Umbilical cord (tissue), 2 donors: ENCODE data around the gene BEST3. TPM values are rescaled to one million over a fixed set of nuclear protein-coding genes. Genes with fewer than 3 reads are reported as not detected.

Source experiments
- DNase-seq: peaks from one replicate; pipeline ENCODE4 v3.0.0-alpha.2; 2015; ENCODE audit warnings: low spot score
- total RNA-seq: library from RNA; depleted of rRNA; stranded (reverse); fragments of >200 nt; gene quantifications from one replicate; pipeline ENCODE4 v1.2.3, GENCODE V29; 2014; ENCODE audit warnings: low replicate concordance; ENCODE audit not compliant: insufficient read depth

Gene BEST3
- 3.9 TPM for total RNA-seq

DNA sequence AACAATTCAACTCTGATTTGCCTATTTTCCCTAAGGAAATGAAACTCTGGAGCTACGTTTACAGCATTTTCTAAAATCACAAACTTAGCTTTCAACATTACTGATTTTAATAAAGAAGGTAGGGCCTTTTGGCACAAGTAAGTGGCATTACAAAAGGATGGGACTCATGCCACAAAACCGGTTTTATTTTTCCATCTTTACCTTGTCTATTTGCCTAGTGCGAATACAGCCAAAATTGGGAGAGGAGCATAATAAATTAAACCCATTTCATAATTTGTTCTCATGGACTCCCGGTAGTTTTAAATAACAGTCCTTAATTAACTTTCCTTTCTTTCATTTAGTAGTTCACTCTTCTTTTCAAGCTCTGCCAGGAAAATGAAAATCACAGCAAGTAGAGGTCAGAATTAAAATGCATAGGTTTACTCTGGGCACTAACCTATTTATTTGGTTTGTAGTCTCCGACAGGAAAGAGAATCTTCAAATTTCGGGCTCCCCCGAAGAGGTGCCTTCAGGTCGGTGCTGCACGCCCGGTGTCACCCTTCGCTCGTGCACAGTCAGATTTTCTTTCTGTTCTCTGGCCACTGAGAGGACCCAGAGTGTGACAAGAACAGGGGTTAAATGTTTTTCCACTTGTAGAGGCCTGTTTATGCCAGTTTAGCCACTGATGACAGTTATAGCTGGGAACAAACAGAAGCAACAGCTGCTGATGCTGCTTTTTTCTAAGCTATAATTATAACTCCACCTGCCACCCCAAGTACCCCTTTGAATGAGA is at the start of gene BEST3:
Gene BEST3, minus strand, starts transcription at position 535 of the 772 bp plus-strand sequence. CDS start 1,505 bp downstream, outside the sequence.
- DNase-seq, result no peak

DNA sequence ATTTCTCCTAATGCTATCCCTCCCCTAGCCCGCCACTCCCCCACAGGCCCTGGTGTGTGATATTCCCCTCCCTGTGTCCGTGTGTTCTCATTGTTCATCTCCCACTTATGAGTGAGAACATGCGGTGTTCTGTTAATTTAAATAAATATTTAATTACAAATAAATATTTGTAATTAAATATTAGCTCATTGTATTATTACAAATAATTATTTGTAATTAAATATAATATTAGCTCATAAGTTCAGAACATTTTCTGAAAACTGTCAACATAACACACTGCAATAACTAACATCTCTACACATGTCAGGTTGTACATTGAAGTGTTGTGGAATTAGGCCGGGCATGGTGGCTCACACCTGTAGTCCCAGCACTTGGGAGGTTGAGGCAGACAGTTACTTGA is 45.0 kb upstream of the BEST3 start:
- DNase-seq, result no peak

DNA sequence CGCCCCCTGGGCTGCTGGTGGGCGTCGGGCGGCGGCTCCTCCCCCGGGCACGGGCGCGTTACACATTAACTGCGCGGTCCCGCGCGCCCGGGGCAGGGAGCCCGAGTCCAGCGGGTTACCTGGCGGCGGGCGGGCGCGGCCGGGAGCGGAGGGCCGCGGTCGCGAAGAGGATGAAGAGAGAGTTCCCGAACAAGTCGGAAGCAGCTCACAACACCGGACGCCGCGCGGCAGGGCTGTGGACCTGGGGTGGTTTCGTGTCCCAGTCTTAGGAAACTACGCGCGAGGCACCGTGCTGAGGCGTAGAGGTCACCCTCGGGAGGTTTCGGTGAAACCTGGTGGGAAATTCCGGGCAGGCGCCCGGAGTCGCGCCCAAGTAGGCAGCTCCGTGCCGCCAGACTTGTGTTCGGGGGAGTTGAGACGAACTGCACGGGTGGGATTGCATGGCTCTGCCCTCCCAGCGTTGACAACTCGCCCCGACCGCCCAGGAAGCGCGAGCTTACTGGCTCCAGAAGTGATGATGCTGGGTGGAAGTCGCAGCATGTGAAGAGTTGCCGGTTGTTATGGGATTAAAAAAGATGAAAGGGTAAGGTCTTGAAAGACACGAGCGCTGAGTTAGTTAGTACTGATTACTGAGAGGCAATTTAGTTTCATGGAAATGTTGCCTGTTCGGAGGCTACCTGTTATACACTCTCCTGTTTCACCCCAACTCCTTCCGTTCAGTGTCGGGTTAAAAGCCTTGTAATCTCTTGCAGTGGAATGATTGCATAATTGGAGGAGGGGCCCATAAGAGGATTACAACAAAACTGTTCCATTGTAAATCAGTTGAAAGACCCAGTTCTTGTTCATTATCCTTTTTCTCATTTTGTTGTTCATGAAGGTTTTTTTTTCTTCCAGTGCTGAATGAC is 40.4 kb upstream of the BEST3 start:
- peak; percentile 55 for DNase-seq

DNA sequence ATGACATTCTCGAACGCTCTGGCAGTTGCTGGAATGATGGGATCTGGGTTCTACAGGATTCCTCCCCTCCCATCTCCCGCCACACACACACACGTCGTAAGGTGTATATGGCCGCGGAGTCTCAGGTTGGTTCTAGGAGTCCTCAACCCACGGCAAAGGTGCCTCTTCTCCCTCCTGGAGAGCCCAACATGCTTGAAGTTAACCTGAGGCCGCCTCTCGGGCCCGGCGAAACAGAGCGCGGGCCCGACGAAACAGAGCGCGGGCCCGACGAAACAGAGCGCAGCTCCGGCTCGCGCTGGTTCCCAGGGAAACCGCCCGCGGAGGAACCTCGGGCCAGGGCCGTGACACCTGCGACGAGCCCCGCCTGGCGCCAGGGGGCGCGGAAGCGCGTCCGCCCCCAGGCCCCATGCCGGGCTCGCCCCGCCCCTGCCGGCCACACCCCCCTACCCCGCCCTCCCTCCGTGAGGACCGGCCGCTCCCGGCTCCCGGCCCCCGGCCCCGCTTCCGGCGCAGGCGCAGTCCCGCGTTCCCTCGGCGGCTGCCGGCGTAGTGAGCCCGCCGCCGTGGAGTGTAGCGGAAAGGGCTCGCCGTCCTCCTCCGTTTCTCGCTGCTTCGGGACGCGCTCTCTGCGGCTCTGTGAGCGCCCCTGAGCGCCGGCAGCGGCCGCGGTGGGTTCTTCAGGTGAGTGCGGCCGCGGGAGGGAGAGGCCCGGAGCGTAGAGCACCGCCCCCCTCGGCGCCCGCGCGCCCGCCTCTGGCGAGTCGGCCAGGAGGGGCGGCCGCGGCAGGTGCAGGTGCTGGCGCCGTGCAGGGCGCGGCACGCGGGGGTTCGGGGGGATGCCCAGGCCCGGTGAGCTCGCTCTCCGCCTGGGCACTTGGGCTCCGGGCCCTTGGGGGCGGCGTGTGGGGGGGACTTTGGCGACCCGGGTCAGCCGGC is 39.5 kb upstream of the BEST3 start, which contains the start of gene RAB3IP:
Gene RAB3IP, plus strand, starts transcription at position 510 of the 936 bp plus-strand sequence. CDS start 16,549 bp downstream, outside the sequence.
- DNase-seq, result peak; percentile 84

DNA sequence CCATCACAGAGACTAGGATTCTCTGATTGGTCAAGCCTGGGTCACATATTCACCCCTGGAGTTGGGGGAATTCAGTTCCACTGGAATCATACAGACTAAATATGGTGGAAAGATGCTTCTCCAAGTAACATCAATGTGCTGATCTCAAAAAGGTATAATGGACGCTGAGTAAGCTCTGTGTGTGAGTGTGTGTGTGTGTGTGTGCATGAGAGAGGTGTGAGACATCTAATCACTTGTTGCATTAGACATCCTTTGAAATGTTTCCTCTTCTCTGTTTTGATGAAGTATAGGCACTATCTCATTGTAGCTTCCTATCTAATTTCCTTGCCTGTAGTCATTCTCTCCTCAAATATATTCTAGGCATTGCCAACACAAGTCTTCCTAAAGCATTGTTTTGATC is 34.5 kb upstream of the BEST3 start:
- no peak for DNase-seq

DNA sequence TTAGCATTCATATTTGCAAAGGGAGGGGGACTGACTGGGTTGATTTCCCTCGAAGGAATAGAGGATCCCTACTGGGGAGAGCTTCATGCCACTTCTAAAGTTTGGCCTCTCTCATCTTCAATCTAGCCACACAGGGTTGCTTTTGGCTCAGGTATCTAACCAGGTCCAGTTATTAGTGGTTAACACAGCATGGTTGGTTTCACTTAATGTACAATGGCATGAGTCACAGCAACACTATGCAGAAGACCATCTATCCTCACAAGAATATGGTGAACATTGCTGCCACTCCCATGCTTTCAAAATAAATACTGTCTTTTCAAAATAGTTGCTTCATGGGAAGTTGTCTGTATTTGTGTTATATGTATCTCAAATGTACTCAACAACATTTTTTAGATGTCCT is 33.0 kb upstream of the BEST3 start:
- no peak for DNase-seq

DNA sequence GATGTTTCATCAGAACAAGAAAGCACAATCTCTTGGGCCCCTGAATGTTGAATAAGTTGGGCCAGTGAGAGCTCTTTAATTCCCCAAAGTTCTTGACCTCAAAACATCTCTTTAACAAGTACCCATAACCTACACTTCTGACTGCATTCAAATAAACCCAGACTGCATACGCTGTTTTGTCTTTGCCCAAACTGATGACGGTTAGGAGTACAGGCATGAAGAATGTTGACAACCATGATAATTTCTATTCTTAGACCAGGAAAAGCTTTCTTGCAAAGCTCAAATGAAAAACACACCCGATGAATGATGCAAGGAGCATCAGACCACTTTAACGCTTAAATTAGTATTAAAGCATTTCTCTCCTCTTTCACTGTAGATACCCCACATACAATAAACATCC is 27.8 kb upstream of the BEST3 start:
- DNase-seq, result no peak

DNA sequence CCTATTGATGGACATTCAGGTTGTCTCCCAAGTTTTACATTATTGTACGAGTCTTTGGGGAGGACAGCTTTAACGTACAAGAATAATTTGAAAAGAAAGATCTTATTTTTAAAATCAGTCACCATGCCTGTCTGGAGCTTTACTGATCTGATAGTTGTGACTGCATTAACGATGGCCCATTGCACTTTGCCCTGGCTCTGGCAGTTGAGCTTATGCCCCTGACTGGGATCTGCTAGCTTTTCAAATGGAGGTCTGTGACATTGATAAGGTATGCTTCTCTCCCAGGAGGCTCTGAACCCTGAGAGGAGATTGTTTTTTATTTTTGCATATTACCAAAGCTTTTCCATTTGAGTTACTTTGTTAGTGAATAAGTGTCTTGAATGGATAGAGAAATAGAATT is 21.6 kb upstream of the BEST3 start:
- DNase-seq, result no peak

DNA sequence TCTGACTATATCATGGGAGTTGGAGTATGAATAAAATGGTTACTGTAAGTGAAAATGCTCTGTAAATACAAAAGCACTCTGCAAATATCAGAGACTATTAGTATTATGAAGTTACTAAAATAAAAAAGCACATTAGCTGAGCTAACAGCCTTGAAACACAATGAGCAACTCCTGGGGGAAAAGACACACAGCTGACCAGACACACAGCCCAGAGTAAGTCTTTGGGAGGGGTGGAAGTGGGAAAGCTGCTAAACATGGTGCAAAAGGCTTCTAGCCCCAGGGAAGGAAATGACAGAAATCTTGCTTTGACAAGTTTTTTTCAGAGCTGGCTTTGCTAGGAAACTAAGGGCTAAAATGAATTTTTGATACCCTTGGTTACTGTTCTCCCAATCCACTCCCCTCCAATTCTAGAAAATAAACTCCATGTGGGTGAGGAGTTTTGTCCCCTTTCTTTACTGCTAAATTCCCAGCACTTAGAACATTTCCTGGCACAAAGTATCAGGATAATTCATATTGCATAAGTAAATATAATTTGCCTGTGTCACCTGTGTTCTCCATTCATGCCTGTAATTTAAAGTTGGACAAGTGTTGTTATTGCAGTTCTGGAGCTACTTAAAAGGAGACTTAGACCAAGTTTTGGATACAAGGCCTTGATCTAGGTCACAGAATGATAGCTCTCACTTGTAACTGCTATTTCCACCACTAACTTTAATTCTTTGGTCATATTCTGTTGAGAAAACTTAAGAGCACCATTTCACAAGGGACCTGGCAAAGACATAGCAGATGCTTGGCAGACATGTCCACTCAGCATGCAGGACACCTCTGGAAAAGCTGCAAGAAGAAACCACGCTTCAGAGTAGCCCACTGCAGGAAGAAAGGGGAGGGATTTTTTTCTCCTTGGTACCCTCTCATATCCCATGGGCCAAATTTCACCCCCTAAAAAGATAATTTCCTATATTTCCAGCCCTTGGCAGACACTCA is 20.5 kb upstream of the BEST3 start:
- DNase-seq, result no peak

DNA sequence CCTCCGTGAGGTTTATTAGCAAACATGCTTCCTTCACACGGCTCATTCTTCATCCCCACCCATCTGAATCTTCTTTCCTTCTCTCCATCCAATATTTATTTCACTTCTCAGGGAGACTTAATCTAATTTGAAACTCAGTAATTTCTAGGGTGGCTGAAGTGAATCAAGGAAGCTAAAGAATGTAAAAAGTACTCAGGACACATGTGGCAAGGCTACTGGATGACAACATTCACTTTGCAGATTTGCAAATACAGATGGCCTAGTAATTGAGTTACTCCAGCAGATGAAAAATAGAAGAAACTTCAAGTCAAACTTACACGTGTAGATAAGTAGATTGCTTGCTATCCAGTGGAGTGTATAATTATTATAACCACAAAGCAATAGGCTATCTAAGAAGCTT is 15.4 kb upstream of the BEST3 start:
- DNase-seq, result no peak

DNA sequence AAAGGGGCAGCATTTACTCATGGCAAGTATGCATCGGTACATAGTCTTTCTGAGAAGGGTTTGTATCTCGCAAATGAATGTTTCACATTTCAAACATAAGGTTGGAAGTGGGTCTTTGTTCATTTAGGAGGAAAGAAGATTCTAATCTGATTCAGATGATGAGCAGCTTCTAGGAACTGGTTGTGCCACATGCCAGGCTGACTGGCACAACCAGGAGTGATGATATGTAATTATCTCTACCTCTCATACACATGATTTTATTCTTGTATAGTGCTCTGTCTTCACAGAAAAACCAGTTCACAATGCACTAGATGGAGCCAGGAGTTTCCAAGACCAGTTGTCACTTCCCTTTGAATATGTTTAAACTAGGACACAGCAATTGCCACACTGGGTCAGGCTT is 13.7 kb upstream of the BEST3 start:
- DNase-seq, result no peak

DNA sequence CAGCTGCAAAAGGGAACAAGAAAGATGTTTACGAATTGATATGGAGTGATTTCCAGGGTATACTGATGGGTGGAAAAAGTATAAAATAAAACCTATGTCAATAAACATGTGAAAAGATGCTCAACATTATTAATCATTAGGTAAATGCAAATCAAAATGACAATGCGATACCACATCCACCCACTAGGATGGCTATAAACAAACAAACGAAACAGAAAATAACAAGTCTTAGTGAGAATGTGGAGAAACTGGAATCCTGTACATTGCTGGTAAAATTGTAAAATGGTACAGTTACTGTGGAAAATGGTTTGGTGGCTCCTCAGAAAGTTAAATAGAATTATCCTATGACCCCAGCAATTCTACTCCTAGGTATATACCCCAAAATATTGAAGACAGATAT is 9.5 kb upstream of the BEST3 start:
- no peak for DNase-seq

DNA sequence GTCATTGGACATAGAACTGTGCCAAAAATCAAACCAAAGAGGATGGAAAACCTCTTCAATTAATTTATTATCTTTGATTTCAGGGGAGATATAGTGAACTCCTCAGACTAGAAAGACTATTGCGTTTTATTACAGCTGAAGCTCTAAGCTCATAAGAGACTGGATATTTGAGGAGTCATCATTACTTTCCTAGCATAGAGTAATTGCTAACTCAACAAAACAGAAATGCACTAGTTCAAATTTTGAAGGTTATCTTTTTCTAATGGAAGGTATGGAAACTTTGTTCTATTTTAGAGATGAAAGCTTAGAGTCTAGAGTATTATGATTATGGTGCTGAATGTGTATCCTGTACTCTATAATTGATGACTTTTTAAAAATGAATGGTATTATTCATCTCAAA is 5.3 kb upstream of the BEST3 start:
- no peak for DNase-seq

DNA sequence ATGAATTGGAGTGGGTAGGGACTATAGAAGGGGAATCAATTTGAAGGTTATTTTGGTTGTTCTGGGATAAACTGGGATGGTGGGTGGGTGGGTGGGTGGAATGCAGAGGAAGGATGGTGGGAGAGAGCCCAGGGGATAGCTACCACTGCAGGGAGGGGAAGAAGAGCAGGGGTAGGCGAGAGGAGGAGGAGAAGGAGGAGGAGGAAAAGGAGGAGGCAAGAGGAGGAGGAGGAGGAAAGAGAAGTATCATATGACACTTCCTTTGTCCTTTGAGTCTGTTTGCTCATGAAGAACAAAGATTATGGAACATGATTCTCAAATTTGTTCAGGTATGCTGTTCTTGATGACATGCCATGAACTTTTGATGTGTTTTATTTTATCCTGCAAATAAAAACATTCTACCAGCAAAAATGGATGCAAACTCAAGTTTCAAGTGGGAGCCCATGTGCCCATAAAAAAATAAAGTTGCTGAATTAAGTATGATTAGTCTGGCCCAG is 4.1 kb upstream of the BEST3 start:
- DNase-seq, result no peak

DNA sequence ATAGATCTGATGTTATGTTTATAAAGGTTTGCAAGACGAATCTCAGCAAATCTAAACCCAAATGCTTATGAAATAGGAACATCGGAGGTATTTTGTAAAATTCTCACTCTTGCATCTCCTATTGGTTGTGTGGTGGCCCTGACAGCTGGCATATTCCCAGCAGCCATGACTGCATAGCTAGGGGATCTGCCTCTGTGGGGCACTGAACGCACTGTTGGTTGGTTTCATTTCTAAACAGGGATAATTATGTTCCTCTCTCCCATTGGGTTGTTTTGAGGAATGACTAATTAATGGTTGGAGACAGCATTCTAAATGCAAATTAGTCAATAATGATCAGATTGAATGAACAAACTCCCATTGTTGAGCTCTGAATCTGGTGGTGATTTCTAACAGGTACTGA is 2.7 kb upstream of the BEST3 start:
- no peak for DNase-seq

DNA sequence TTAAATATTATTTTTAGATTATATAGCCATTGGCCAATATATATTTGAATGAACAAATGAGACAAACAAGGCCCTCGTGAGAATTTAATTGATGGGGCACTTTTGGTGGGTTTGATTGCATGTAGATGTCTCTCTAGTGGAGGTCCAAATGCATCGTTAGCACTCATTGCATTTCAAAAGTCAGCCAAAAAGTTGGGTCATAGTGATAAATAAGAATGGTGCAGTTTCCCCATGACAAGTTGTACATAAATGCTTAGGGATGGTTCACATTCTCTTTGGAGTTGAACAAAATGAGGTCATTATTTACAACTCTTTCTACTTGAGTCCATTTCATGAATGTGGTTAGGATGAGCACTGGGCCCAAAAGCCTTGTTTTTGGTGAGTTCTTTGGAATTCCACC is 1.0 kb downstream of the BEST3 start:
- no peak for DNase-seq

DNA sequence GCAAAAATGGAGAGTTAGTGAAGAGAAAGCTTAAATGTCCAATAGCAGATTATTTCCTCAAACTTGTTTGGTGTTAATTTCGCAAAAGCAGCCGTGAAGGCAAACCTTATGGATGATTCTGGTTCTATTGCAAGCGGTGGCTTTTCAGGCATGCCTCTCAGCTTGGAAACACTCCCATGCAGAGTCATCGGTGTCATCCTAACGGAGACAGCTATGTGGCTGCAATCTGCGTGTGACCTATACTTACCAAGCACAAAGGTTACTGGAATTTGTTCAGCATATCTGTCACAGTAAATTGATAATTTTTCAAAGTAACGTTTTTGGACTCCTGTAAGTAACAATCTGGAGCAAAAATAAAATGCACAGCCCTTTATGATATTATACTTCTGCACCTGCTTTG is 5.0 kb downstream of the BEST3 start:
- no peak for DNase-seq

DNA sequence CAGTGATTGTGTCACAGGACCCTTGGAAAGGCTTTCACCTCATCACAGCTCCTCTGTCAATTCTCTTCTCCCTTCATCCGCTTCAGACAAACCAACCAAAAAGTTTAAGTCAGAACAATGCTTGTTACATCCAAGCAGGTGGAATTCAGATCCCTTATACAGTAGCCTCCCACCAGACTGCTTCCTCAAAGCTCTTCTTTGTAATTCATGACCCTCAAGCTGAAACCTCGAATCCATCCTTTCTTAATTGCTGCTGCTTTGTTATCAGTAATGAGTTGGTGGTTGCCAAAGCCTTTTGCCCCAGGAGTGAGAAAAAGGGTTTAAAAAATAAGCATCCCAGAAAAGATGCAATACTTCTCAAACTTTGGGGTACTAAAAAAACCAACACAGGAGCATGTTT is 9.5 kb downstream of the BEST3 start:
- DNase-seq, result no peak

DNA sequence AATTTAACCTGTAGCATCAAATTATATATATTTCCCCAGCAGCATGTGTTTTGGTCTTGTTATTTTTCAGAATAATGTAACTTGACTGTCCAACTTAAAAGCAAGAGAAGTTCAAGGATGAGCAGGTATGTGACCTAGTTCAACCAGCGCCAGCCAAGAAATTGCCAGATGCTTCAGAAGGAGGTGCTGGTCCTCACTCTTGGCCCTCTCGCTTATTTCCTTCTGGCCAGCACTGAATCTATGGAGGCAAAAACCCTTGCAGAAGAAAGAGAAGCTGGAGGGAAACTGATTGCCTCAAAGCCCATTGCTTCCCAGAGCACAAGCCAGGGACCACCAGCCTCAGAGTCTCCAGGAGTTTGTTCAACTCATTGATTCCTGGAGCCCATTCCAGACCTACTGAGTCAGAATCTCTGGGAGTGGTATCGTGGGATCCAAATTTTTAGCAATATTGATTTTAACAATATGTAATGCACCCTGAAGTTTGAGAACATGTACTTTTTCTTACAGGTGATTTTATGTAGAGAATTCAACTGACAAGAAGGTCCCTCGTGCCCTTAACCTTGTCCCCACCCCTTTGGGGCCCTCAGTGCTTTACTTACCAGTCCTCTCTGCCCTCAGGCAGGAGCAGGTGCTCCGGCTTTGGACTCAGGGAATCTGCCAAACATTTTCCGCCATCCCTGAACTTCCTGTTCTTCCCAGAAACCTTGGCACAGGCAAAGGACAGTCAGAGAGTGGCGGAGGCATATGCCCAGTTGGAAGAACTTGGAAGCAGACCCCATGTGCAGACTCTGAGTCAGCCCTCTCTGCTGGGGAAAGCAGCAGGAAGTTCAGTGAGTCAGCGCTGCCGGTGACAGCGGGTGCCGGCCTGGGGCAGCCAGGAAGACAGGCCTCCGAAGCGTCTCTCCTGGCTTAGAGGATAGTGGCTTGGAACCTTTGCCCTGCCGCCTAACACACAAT is 10.4 kb downstream of the BEST3 start:
- DNase-seq, result peak; percentile 78
